KMS-11 (cell line): ENCODE measurements around the gene PNLIP.

ENCODE experiments used
- H2AFZ ChIP-seq: fragments of 200-600 bp; sonication (generic); 2 replicates; pipeline ENCODE4 v1.6.1; 2016; ENCODE audit warnings: antibody characterized with exemption, mixed run types, low read depth
- H3K27ac ChIP-seq: fragments of 200-600 bp; sonication (generic); 2 replicates; pipeline ENCODE4 v1.6.1; 2016; ENCODE audit warnings: mild to moderate bottlenecking, mixed run types
- H3K27me3 ChIP-seq: fragments of 200-600 bp; sonication (generic); 2 replicates; pipeline ENCODE4 v1.6.1; 2017; ENCODE audit warnings: mild to moderate bottlenecking, low read depth, mixed run types, moderate library complexity; ENCODE audit not compliant: insufficient read depth
- H3K36me3 ChIP-seq: fragments of 200-600 bp; sonication (generic); 2 replicates; pipeline ENCODE4 v1.6.1; 2017; ENCODE audit warnings: mild to moderate bottlenecking, mixed run types; ENCODE audit not compliant: insufficient read depth
- H3K4me1 ChIP-seq: fragments of 200-600 bp; sonication (generic); 2 replicates; pipeline ENCODE4 v1.6.1; 2016; ENCODE audit warnings: mild to moderate bottlenecking, low read depth, mixed run types; ENCODE audit not compliant: poor library complexity, severe bottlenecking
- H3K4me2 ChIP-seq: fragments of 200-600 bp; sonication (generic); 2 replicates; pipeline ENCODE4 v1.7.0; 2016; ENCODE audit warnings: mild to moderate bottlenecking, mixed run types
- H3K4me3 ChIP-seq: fragments of 200-600 bp; sonication (generic); IDR thresholded peaks from 2 replicates; pipeline ENCODE4 v1.6.1; 2017; ENCODE audit warnings: low read depth, low read length, mixed read lengths; ENCODE audit not compliant: insufficient read depth
- H3K79me2 ChIP-seq: fragments of 200-600 bp; sonication (generic); 2 replicates; pipeline ENCODE4 v1.6.1; 2016; ENCODE audit warnings: low read depth, mixed run types; ENCODE audit not compliant: insufficient read depth
- H3K9ac ChIP-seq: fragments of 200-600 bp; sonication (generic); 2 replicates; pipeline ENCODE4 v1.6.1; 2016; ENCODE audit warnings: mild to moderate bottlenecking, mixed run types
- H4K20me1 ChIP-seq: fragments of 200-600 bp; sonication (generic); 2 replicates; pipeline ENCODE4 v1.6.1; 2016; ENCODE audit warnings: mild to moderate bottlenecking, mixed run types; ENCODE audit not compliant: insufficient read depth
- TF ChIP-seq, protein P1 (sequence below): fragments of 200-600 bp; sonication (generic); conservative IDR thresholded peaks from 2 replicates; pipeline ENCODE4 v1.6.1; 2017; ENCODE audit warnings: low read depth, mild to moderate bottlenecking, antibody characterized with exemption, low read length, moderate library complexity, mixed read lengths

PNLIP gene

DNA sequence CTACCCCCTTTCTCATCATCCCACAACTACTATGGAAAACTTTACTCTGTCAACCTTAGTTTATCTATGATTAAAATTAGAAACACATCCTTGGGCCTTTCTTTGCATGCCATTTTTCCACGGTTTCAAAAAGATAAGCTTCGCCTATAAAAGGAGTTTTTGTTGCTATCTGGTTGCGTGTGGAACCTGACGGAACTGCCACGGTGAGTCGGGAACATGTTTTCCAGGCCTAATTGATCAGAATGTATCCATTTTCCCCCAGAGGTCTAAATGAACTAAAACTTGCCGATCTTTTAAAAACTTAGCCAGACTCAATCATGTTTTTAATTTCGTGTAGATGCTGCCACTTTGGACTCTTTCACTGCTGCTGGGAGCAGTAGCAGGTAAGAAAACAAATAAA lies at the start of gene PNLIP:
TSS of gene PNLIP (plus strand) at position 176 of the 400 bp plus-strand sequence. CDS start at position 338, 162 bp downstream.
- no peaks in the 10 kb centered on the region for H3K36me3 ChIP-seq
- H2AFZ ChIP-seq = no peak within 1 kb of the TSS
- no peak within 1 kb of the TSS for H3K9ac ChIP-seq
- H3K27ac ChIP-seq = no peak within 1 kb of the TSS
- H3K4me1 ChIP-seq = no peaks in the 10 kb centered on the region
- no peak within 1 kb of the TSS for H3K4me3 ChIP-seq
- no peaks in the 10 kb centered on the region for H4K20me1 ChIP-seq
- TF ChIP-seq, protein P1, sequence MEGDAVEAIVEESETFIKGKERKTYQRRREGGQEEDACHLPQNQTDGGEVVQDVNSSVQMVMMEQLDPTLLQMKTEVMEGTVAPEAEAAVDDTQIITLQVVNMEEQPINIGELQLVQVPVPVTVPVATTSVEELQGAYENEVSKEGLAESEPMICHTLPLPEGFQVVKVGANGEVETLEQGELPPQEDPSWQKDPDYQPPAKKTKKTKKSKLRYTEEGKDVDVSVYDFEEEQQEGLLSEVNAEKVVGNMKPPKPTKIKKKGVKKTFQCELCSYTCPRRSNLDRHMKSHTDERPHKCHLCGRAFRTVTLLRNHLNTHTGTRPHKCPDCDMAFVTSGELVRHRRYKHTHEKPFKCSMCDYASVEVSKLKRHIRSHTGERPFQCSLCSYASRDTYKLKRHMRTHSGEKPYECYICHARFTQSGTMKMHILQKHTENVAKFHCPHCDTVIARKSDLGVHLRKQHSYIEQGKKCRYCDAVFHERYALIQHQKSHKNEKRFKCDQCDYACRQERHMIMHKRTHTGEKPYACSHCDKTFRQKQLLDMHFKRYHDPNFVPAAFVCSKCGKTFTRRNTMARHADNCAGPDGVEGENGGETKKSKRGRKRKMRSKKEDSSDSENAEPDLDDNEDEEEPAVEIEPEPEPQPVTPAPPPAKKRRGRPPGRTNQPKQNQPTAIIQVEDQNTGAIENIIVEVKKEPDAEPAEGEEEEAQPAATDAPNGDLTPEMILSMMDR = no peak
- H3K79me2 ChIP-seq = no peaks in the 10 kb centered on the region
- H3K27me3 ChIP-seq = no peaks in the 10 kb centered on the region
- no peak within 1 kb of the TSS for H3K4me2 ChIP-seq

DNA sequence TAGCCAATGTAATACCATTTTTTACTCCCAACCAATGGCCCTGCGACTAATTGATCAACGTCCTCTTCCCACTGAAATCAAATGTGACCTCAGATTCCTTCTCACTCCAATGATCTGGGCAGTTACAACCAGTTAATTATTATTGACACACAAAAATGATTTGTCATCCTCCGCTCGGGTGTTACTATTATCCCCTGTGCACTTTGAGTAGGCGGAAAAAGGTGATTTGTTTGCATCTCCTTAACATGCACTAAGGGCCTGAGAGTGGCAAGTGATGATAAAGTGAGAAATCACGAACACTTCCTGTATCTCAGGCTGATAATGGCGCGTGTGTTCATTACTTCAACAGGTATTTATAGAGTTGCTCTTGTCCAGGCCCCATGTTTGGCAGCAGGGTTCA lies 40.9 kb upstream of the PNLIP start:
- Histone ChIP-seq H3K36me3 (no peaks in the 10 kb centered on the region), H2AFZ (no peak overlapping the region), H3K4me2 (no peak overlapping the region), H4K20me1 (no peaks in the 10 kb centered on the region), H3K79me2 (no peaks in the 10 kb centered on the region), H3K27ac (no peak overlapping the region), H3K9ac (no peak overlapping the region), H3K27me3 (no peaks in the 10 kb centered on the region), H3K4me3 (no peak overlapping the region), H3K4me1 (no peaks in the 10 kb centered on the region)
- TF ChIP-seq, protein P1 = no peak

DNA sequence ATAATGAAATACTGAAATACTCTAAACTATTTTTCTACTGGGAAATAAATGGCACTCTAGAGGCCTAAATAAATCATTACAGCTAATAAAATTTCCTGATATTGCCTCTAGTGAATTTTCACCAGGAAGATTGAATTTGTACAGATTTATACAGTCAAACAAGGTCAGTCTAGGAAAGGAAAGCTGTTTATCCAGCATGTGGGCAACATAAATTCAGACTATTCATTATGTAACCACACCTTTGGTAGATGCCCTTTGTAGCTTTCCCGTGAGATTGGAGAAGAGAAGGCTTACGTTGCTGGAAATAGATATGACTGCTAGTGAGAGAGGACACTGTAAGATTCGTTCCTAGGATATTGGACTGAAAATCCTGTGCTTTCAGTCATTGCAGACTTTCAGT lies 35.2 kb upstream of the PNLIP start:
- TF ChIP-seq, protein P1 = no peak

DNA sequence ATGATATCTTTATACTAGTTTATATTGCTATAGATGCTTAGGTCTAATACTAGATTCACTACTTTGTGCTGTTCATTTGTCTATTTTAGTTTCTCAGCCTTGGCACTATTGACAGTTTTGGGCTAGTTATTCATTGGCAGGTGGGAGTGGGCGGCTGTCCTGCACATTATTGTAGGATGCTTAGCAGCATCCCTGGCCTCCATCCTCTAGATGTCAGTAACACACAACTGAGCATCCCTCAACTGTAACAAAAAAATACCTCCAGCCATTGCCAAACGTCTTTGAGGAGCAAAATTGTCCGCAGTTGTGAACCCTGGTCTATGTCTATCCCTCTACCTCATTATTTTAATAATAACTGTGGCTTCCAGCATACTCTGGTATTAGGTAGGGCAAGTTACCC lies 34.4 kb upstream of the PNLIP start:
- H3K79me2 ChIP-seq = no peaks in the 10 kb centered on the region
- H2AFZ ChIP-seq = no peak overlapping the region
- no peak overlapping the region for H3K4me2 ChIP-seq
- H3K36me3 ChIP-seq = no peaks in the 10 kb centered on the region
- no peak overlapping the region for H3K27ac ChIP-seq
- TF ChIP-seq, protein P1 = no peak
- no peak overlapping the region for H3K9ac ChIP-seq
- H3K4me3 ChIP-seq = no peak overlapping the region
- H3K27me3 ChIP-seq = no peaks in the 10 kb centered on the region
- H3K4me1 ChIP-seq = no peaks in the 10 kb centered on the region
- no peaks in the 10 kb centered on the region for H4K20me1 ChIP-seq

More for the DNA sequence above, 35.2 kb upstream of the PNLIP start:
- Histone ChIP-seq H4K20me1 (no peaks in the 10 kb centered on the region), H3K9ac (no peak overlapping the region), H3K27me3 (no peaks in the 10 kb centered on the region), H3K79me2 (no peaks in the 10 kb centered on the region), H3K4me1 (no peaks in the 10 kb centered on the region), H3K4me2 (no peak overlapping the region), H2AFZ (no peak overlapping the region), H3K27ac (no peak overlapping the region), H3K4me3 (no peak overlapping the region), H3K36me3 (no peaks in the 10 kb centered on the region)
